ENCODE data around the gene ARHGEF4.

- TF ChIP-seq CTCF (IDR thresholded peaks at IDR 0.05) (no peak), POLR2A (IDR thresholded peaks at IDR 0.05) (no peak)
These were observed 81.7 kb downstream of the ARHGEF4 start for GRCh38 chr2:130918393-130918792.

All from suprapubic skin (tissue), 3 donors.